Transverse colon (tissue), 4 donors: ENCODE data around the gene MAPRE2. TPM values are rescaled to one million over a fixed set of nuclear protein-coding genes. Genes with fewer than 3 reads are reported as not detected.
A peak's percentile ranks its signal among the peaks of the same experiment; 100 is the strongest.

Experiments used
- DNase-seq: peaks from one replicate; pipeline ENCODE4 v3.0.0-alpha.2; 2019
- H3K27ac ChIP-seq, 4 donors: fragments of 200-600 bp; sonication (generic); 2 replicates each; pipeline ENCODE4 v1.5.1; 2016 to 2018; ENCODE audit warnings: inconsistent platforms in 4 of 4
- H3K27me3 ChIP-seq: fragments of 200-600 bp; sonication (generic); 2 replicates; pipeline ENCODE4 v1.5.1; 2017; ENCODE audit warnings: inconsistent platforms
- H3K36me3 ChIP-seq, 4 donors: fragments of 200-600 bp; sonication (generic); 2 replicates each; pipeline ENCODE4 v1.5.1; 2017 to 2019; ENCODE audit warnings: inconsistent platforms in 4 of 4
- H3K4me1 ChIP-seq, 4 donors: fragments of 200-600 bp; sonication (generic); 2 replicates each; pipeline ENCODE4 v1.5.1; 2017 to 2020; ENCODE audit warnings: inconsistent platforms in 4 of 4
- H3K4me3 ChIP-seq, 4 donors: fragments of 200-600 bp; sonication (generic); 1 replicate in 1 of 4; 2 replicates in 3 of 4; pipeline versions ENCODE4 v1.5.1 to v1.6.1; 2017 to 2019; ENCODE audit warnings: inconsistent platforms in 4 of 4
- H3K9me3 ChIP-seq, 2 donors: fragments of 200-600 bp; sonication (generic); 2 replicates each; pipeline ENCODE4 v1.5.1; 2017 to 2019; ENCODE audit warnings: inconsistent platforms in 2 of 2
- EP300 ChIP-seq: sonication (generic); formaldehyde crosslinking; IDR thresholded peaks from one replicate; pipeline ENCODE4 v1.6.1; 2017; ENCODE audit warnings: antibody characterized with exemption, low read depth
- POLR2A ChIP-seq: fragments of 450-650 bp; IDR thresholded peaks from one replicate; pipeline ENCODE4 v1.6.1; 2016; ENCODE audit warnings: antibody characterized with exemption, mild to moderate bottlenecking, moderate library complexity
- POLR2AphosphoS5 ChIP-seq, 3 donors: sonication (generic); formaldehyde crosslinking; IDR thresholded peaks; one replicate each; pipeline ENCODE4 v1.6.1; 2016; ENCODE audit warnings: antibody characterized with exemption in 3 of 3
- WGBS, 2 donors: methylation state at CpG; one replicate each; pipeline ENCODE4 v1.1.5; 2018; ENCODE audit warnings: low coverage in 1 of 2; 5-methylcytosine and 5-hydroxymethylcytosine counted together
- in situ Hi-C, 4 donors: fragments of 200-750 bp; cut with MboI; loops; one replicate each; pipeline versions ENCODE4 v1.15.0 to v1.15.1; 2017; ENCODE audit warnings: low sequenced_read_pairs in 3 of 4, low pct_ligation_motif_present in 1 of 4, low pct_unique_long_range_greater_than_20kb in 1 of 4
- intact Hi-C: fragments of 100-400 bp; cut with DNase I; formaldehyde crosslinking; loops from one replicate; pipeline ENCODE4 v1.15.1; 2023; ENCODE audit warnings: low total_unique reads
- total RNA-seq, 4 donors: library from RNA; depleted of rRNA; stranded (reverse); fragments of >200 nt; gene quantifications; one replicate each; pipeline ENCODE4 v1.1.0, GENCODE V29; 2016
- TF ChIP-seq, protein P1 (sequence below), 5 experiments: fragments of 200-600 bp in 3 of 5; fragments of 450-650 bp in 2 of 5; sonication (generic) in 3 of 5; IDR thresholded peaks; 1 replicate in 2 of 5; 2 replicates in 3 of 5; pipeline ENCODE4 v1.5.1; 2016 to 2017; ENCODE audit warnings: antibody characterized with exemption in 5 of 5, inconsistent platforms in 3 of 5, mild to moderate bottlenecking in 2 of 5, moderate library complexity in 1 of 5

MAPRE2 gene
- total RNA-seq, 4 donors from 2014 or later: 23.1 to 102 (median 48.5) TPM

GRCh38 chr18:35030277-35030989, 10.8 kb upstream of the MAPRE2 start:
- TF ChIP-seq, protein P1, sequence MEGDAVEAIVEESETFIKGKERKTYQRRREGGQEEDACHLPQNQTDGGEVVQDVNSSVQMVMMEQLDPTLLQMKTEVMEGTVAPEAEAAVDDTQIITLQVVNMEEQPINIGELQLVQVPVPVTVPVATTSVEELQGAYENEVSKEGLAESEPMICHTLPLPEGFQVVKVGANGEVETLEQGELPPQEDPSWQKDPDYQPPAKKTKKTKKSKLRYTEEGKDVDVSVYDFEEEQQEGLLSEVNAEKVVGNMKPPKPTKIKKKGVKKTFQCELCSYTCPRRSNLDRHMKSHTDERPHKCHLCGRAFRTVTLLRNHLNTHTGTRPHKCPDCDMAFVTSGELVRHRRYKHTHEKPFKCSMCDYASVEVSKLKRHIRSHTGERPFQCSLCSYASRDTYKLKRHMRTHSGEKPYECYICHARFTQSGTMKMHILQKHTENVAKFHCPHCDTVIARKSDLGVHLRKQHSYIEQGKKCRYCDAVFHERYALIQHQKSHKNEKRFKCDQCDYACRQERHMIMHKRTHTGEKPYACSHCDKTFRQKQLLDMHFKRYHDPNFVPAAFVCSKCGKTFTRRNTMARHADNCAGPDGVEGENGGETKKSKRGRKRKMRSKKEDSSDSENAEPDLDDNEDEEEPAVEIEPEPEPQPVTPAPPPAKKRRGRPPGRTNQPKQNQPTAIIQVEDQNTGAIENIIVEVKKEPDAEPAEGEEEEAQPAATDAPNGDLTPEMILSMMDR (IDR thresholded peaks at IDR 0.05): no peak
- TF ChIP-seq POLR2A (no peak), POLR2AphosphoS5 (IDR thresholded peaks at IDR 0.05) (no peak)
- Histone ChIP-seq H3K36me3 (no peaks in the 10 kb centered on the region), H3K9me3 (no peaks in the 10 kb centered on the region), H3K27ac (peak overlapping the region; percentile 45 to 69 (median 60)), H3K4me3 (peak overlapping the region in 1 of 4 donors; percentile 37), H3K27me3 (no peaks in the 10 kb centered on the region), H3K4me1 (peaks cover 0 to 29% (median 13%) of the 10 kb centered on the region in 4 donors)
- in situ Hi-C loops: no loop called here
- peak; percentile 22 for DNase-seq
- WGBS, 2 donors: 20 to 30% methylated on average over 3 of the region's 3 CpGs
- intact Hi-C loops: no loop called here

DNA sequence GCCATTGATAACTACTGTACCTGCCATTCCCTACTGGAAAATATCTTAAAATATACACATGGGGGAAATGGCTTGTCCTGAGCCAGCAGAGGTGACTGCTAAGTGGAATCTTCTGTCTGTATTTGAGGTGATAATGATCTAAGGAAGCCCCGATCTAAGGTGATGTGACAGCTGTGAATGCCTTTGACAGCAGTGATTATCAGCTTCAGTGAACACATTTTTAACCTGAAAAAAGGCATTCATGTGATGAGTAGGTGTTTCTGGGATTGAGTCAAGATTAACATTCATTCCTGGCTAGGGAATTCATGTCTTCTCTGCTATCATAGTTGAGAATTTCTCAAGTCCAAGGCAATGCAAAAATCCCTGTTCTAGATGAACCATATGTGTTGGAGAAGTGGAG, 9.1 kb upstream of the MAPRE2 start:
- Histone ChIP-seq H3K4me3 (no peak overlapping the region), H3K27me3 (no peaks in the 10 kb centered on the region), H3K27ac (no peak overlapping the region), H3K9me3 (no peaks in the 10 kb centered on the region), H3K4me1 (peaks cover 0 to 17% (median 11%) of the 10 kb centered on the region in 4 donors), H3K36me3 (no peaks in the 10 kb centered on the region)
- WGBS, 2 donors: 75 to 80% methylated on average over 1 of the region's 1 CpG
- no peak for DNase-seq
- intact Hi-C loops: no loop called here
- no peak for TF ChIP-seq POLR2AphosphoS5 (IDR thresholded peaks at IDR 0.05)
- TF ChIP-seq, protein P1 (IDR thresholded peaks at IDR 0.05): no peak
- TF ChIP-seq EP300: no peak
- no peak for TF ChIP-seq POLR2A
- in situ Hi-C loops: no loop called here

- intact Hi-C loops: no loop called here
- in situ Hi-C loops: no loop called here
- H3K27ac ChIP-seq: no peak overlapping the region
These were observed 3.2 kb upstream of the MAPRE2 start for GRCh38 chr18:35038029-35038428.

GRCh38 chr18:35038881-35039491, 2.2 kb upstream of the MAPRE2 start:
- Histone ChIP-seq H3K27ac (no peak overlapping the region), H3K4me3 (no peak overlapping the region), H3K9me3 (no peaks in the 10 kb centered on the region), H3K4me1 (peaks cover 2 to 28% (median 21%) of the 10 kb centered on the region in 4 donors), H3K36me3 (no peaks in the 10 kb centered on the region), H3K27me3 (no peaks in the 10 kb centered on the region)
- no peak for DNase-seq
- 64 to 87% methylated on average over 2 of the region's 2 CpGs for WGBS, 2 donors
- intact Hi-C loops: no loop called here
- no peak for TF ChIP-seq EP300
- no peak for TF ChIP-seq POLR2A
- no peak for TF ChIP-seq POLR2AphosphoS5 (IDR thresholded peaks at IDR 0.05)
- TF ChIP-seq, protein P1 (IDR thresholded peaks at IDR 0.05): no peak
- in situ Hi-C loops: no loop called here

More at GRCh38 chr18:35038029-35038428, 3.2 kb upstream of the MAPRE2 start:
- H3K36me3 ChIP-seq: no peaks in the 10 kb centered on the region
- TF ChIP-seq, protein P1 (IDR thresholded peaks at IDR 0.05): no peak
- no peak for TF ChIP-seq EP300
- TF ChIP-seq POLR2A: no peak
- no peak for TF ChIP-seq POLR2AphosphoS5 (IDR thresholded peaks at IDR 0.05)
- H3K4me1 ChIP-seq: peaks cover 2 to 22% (median 18%) of the 10 kb centered on the region in 4 donors
- DNase-seq: no peak
- H3K4me3 ChIP-seq: no peak overlapping the region
- no peaks in the 10 kb centered on the region for H3K9me3 ChIP-seq
- 75 to 82% methylated on average over 1 of the region's 1 CpG for WGBS, 2 donors
- no peaks in the 10 kb centered on the region for H3K27me3 ChIP-seq
